ENCODE data around the gene TTLL5. TPM values are rescaled to one million over a fixed set of nuclear protein-coding genes. Genes with fewer than 3 reads are reported as not detected.

TTLL5 gene
- total RNA-seq, 1 experiment from 2014 or later: 35.7 TPM

GRCh38 chr14:75875958-75876357, 214.9 kb downstream of the TTLL5 start:
- no peak overlapping the region for H3K56ac ChIP-seq (ENCODE audit: insufficient read length, low read depth, low read length)
- H3K36me3 Mint-ChIP-seq (ENCODE audit: insufficient read depth in 1 of 3, low read depth in 3 of 3): peaks cover 2 to 23% (median 18%) of the 10 kb centered on the region in 3 experiments; a peak in 5 of 7 replicates
- TF ChIP-seq CTCF (conservative IDR thresholded peaks at IDR 0.05): no peak
- H3K9me3 Mint-ChIP-seq: no peaks in the 10 kb centered on the region; a peak in 1 of 5 replicates
- H3K4ac ChIP-seq (ENCODE audit: low read depth, low read length): no peak overlapping the region
- no peak overlapping the region for H3K18ac ChIP-seq (ENCODE audit: insufficient read length, low read depth, low read length)
- no peak overlapping the region for H3K4me3 Mint-ChIP-seq
- no peaks in the 10 kb centered on the region for H3K79me1 ChIP-seq (ENCODE audit: insufficient read depth, low read depth, low read length, poor library complexity, severe bottlenecking)
- H4K91ac ChIP-seq (ENCODE audit: insufficient read length, low read depth, low read length): no peak overlapping the region
- H3K27me3 ChIP-seq (ENCODE audit: insufficient read depth, low read length): no peaks in the 10 kb centered on the region
- no peak overlapping the region for H2BK12ac ChIP-seq (ENCODE audit: insufficient read length, low read depth, low read length)
- no peak overlapping the region for H2AK5ac ChIP-seq (ENCODE audit: insufficient read length, low read length)
- H3K79me2 ChIP-seq (ENCODE audit: insufficient read depth, low read length): no peaks in the 10 kb centered on the region
- no peak overlapping the region for H3K27ac ChIP-seq (ENCODE audit: insufficient read length, low read depth, low read length)
- no peak for DNase-seq
- H4K8ac ChIP-seq (replicated peaks; ENCODE audit: insufficient read length, low read depth, low read length): no peak overlapping the region
- H3K14ac ChIP-seq (ENCODE audit: insufficient read depth, low read length): no peak overlapping the region
- H3K27ac Mint-ChIP-seq: no peak overlapping the region
- no peak overlapping the region for H3K9ac ChIP-seq (ENCODE audit: extremely low read depth, insufficient read length, low read length)
- H3K23ac ChIP-seq (ENCODE audit: insufficient read length, low read depth, low read length): no peak overlapping the region
- H2AFZ ChIP-seq (ENCODE audit: low read length): no peak overlapping the region
- no peaks in the 10 kb centered on the region for H4K20me1 ChIP-seq (ENCODE audit: control insufficient read depth, insufficient read depth, insufficient read length)
- no peak overlapping the region for H3K4me2 ChIP-seq (ENCODE audit: insufficient read depth, insufficient read length, low read length)
- no peak overlapping the region for H2BK20ac ChIP-seq (ENCODE audit: low read depth, low read length, poor library complexity, severe bottlenecking)
- H3K23me2 ChIP-seq (ENCODE audit: insufficient read length, low read depth, low read length, poor library complexity, severe bottlenecking): no peaks in the 10 kb centered on the region
- H3T11ph ChIP-seq (ENCODE audit: low read length): no peak overlapping the region
- H3K27me3 Mint-ChIP-seq (ENCODE audit: low read depth): no peaks in the 10 kb centered on the region
- no peak overlapping the region for H2BK5ac ChIP-seq (ENCODE audit: insufficient read length, low read length)
- H2BK120ac ChIP-seq (ENCODE audit: low read depth, low read length, poor library complexity, severe bottlenecking): no peak overlapping the region
- H2BK15ac ChIP-seq (ENCODE audit: low read depth, low read length): no peak overlapping the region
- H3K9me3 ChIP-seq (ENCODE audit: control insufficient read depth, low read depth, low read length): no peaks in the 10 kb centered on the region
- no peaks in the 10 kb centered on the region for H3K4me1 ChIP-seq (ENCODE audit: insufficient read depth, low read length)
- peaks cover 0 to 3% of the 10 kb centered on the region in 2 experiments; a peak in 1 of 4 replicates for H3K4me1 Mint-ChIP-seq
- no CpG with 5 or more reads among the region's 1 CpG for WGBS (ENCODE audit: extremely low coverage, insufficient read length, low lambda C conversion rate)
- H4K5ac ChIP-seq (ENCODE audit: insufficient read length, low read depth, low read length): no peak overlapping the region
